ENCODE results near the gene TCTA. TPM values are rescaled to one million over a fixed set of nuclear protein-coding genes. Genes with fewer than 3 reads are reported as not detected.
A peak's percentile ranks its signal among the peaks of the same experiment; 100 is the strongest.

TCTA gene
- total RNA-seq = 10 to 100 TPM; 14.0 to 59.0 TPM

- H3K27ac ChIP-seq = peak within 1 kb of the TSS; percentile 93 to 99 (median 96)
- TF ChIP-seq POLR2A (IDR thresholded peaks at IDR 0.05) = peak; percentile 94 to 98 (median 98)
- TF ChIP-seq, protein P1, sequence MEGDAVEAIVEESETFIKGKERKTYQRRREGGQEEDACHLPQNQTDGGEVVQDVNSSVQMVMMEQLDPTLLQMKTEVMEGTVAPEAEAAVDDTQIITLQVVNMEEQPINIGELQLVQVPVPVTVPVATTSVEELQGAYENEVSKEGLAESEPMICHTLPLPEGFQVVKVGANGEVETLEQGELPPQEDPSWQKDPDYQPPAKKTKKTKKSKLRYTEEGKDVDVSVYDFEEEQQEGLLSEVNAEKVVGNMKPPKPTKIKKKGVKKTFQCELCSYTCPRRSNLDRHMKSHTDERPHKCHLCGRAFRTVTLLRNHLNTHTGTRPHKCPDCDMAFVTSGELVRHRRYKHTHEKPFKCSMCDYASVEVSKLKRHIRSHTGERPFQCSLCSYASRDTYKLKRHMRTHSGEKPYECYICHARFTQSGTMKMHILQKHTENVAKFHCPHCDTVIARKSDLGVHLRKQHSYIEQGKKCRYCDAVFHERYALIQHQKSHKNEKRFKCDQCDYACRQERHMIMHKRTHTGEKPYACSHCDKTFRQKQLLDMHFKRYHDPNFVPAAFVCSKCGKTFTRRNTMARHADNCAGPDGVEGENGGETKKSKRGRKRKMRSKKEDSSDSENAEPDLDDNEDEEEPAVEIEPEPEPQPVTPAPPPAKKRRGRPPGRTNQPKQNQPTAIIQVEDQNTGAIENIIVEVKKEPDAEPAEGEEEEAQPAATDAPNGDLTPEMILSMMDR (IDR thresholded peaks at IDR 0.05) = no peak
- H3K9me3 ChIP-seq = no peaks in the 10 kb centered on the region
- no peaks in the 10 kb centered on the region for H3K27me3 ChIP-seq
- no peaks in the 10 kb centered on the region for H3K36me3 ChIP-seq (replicated peaks in 1 of 2; ENCODE audit: insufficient read depth in 1 of 2, low read depth in 2 of 2)
- H3K4me1 ChIP-seq = peaks cover 56% of the 10 kb centered on the region
- DNase-seq (peak; percentile 99 to 100 (median 100)), ATAC-seq (peak; percentile 92)
- H3K4me3 ChIP-seq = peak within 1 kb of the TSS; percentile 69 to 79
- WGBS, 2 donors = 0% methylated on average over 12 to 62 of the region's 62 CpGs
- intact Hi-C loops (cut with DNase I) = no loop called here
Observed at GRCh38 chr3:49411968-49412631, at the start of gene TCTA, which contains the start of gene RHOA. Gene TCTA, plus strand, starts transcription at chr3:49412423. Its CDS starts 4 bp downstream, at chr3:49412427. Gene RHOA, minus strand, starts transcription at chr3:49411976. Its CDS starts 36,387 bp downstream, at chr3:49375589.

DNA sequence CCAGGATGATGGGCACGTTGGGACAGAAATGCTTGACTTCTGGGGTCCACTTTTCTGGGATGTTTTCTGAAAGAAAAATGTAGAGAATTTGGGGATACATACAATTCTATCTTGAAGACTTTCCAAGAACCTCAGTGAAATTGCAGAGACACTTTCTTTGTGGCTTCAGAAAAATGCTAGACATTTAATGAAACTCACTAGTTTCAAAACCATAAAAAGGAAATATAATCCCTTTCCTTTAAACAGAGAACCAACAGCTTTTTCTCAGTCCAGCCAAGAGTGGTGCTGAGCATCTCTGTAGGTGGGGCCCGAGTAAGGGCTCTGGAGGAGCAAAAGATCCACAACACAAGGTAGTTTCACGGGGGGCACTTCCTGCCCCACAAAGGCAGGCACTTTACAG, 49.7 kb upstream of the TCTA start:
- H3K36me3 ChIP-seq (replicated peaks in 1 of 2; ENCODE audit: insufficient read depth in 1 of 2, low read depth in 2 of 2) = peaks cover 0 to 21% of the 10 kb centered on the region in 2 donors
- no peak overlapping the region for H3K4me3 ChIP-seq
- WGBS, 2 donors = 84 to 86% methylated on average over 2 to 3 of the region's 3 CpGs
- TF ChIP-seq, protein P1 (IDR thresholded peaks at IDR 0.05) = no peak
- TF ChIP-seq POLR2A (IDR thresholded peaks at IDR 0.05) = no peak
- DNase-seq = no peak
- ATAC-seq = no peak
- intact Hi-C loops (cut with DNase I) = no loop called here
- no peaks in the 10 kb centered on the region for H3K9me3 ChIP-seq
- H3K4me1 ChIP-seq = peaks cover 10% of the 10 kb centered on the region
- H3K27ac ChIP-seq = no peak overlapping the region
- H3K27me3 ChIP-seq = no peaks in the 10 kb centered on the region

DNA sequence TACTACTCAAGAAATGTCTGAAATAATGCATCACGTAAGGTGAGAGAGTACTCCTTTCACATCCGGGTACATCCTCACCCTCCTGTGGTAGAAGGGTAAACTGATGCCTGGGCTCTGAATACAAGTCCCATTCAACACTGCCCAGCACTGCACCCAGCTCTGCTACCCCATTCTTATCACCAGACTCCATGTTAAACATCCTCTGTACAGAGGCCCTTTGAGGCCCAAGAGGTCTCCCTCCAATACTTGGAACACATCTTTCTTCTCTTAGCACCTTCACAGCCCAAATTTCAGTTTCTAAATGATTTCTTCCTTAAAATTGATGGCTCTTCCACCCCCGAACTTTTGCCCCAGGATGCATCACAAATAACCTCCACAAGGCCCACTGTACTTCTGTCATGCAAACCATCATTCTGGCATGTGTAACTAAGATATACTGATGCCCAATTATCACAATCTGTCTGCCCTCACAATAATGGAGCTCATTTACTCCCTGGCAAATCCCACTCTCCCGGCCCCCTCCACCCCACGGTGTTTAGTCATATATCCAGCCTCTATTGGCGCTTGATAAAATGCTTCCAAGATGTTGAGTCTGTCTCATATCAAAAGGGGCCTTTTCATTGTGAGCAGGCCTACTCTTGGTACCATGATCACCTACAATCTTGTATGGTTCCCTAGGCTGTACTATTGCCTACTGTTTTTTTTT, 41.5 kb upstream of the TCTA start:
- TF ChIP-seq, protein P1 (IDR thresholded peaks at IDR 0.05) = no peak
- TF ChIP-seq POLR2A (IDR thresholded peaks at IDR 0.05) = no peak
- intact Hi-C loops (cut with DNase I) = no loop called here
- H3K4me1 ChIP-seq = no peaks in the 10 kb centered on the region
- no peak overlapping the region for H3K27ac ChIP-seq
- H3K36me3 ChIP-seq (replicated peaks in 1 of 2; ENCODE audit: insufficient read depth in 1 of 2, low read depth in 2 of 2) = peaks cover 4 to 22% of the 10 kb centered on the region in 2 donors
- DNase-seq (no peak), ATAC-seq (no peak)
- H3K4me3 ChIP-seq = no peak overlapping the region
- H3K9me3 ChIP-seq = no peaks in the 10 kb centered on the region
- 88 to 90% methylated on average over 6 of the region's 6 CpGs for WGBS, 2 donors
- H3K27me3 ChIP-seq = no peaks in the 10 kb centered on the region

DNA sequence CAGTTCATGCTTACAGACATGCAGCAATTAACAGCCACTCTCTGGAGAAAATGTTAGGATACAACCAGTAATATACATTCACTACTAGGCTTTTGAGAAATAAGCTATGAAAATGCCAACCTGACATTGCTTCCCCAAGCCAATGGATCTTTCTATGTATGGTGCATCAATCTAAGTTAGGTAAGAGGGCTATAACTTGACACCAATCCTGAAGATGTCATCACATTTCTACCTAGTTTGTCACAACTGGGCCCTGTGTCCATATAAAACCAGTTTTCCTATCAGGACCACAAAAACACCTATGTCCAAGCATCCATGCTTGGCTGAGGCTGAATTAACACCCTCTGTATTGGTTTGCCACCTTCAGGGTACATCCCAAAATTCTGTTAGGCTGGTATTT, 40.3 kb upstream of the TCTA start:
- DNase-seq (no peak), ATAC-seq (no peak)
- TF ChIP-seq, protein P1 (IDR thresholded peaks at IDR 0.05) = no peak
- no peak for TF ChIP-seq POLR2A (IDR thresholded peaks at IDR 0.05)
- Histone ChIP-seq H3K36me3 (replicated peaks in 1 of 2; ENCODE audit: insufficient read depth in 1 of 2, low read depth in 2 of 2) (peaks cover 4 to 18% of the 10 kb centered on the region in 2 donors), H3K27me3 (no peaks in the 10 kb centered on the region), H3K9me3 (no peaks in the 10 kb centered on the region), H3K4me1 (no peaks in the 10 kb centered on the region), H3K27ac (no peak overlapping the region), H3K4me3 (no peak overlapping the region)
- intact Hi-C loops (cut with DNase I) = no loop called here
